ENCODE results near the gene PLD6.
"Not testable (repeated sequence)": the region's sequence is repeated elsewhere in the genome, so short reads cannot be mapped to it uniquely, and the experiment has no call there.

The PLD6 gene

GRCh38 chr17:17176341-17176740 lies 29.8 kb downstream of the PLD6 start:
- no peak for DNase-seq (ENCODE audit: low spot score)

GRCh38 chr17:17175917-17176316 lies 30.2 kb downstream of the PLD6 start:
- no peak for DNase-seq (ENCODE audit: low spot score)

- no peak for DNase-seq (ENCODE audit: low spot score)
Observed at GRCh38 chr17:17175340-17175739, 30.8 kb downstream of the PLD6 start.

GRCh38 chr17:17173921-17174320 lies 32.2 kb downstream of the PLD6 start:
- DNase-seq (ENCODE audit: low spot score) = no peak

GRCh38 chr17:17172990-17173389 lies 33.1 kb downstream of the PLD6 start:
- no peak for DNase-seq (ENCODE audit: low spot score)

- no peak for DNase-seq (ENCODE audit: low spot score)
Observed at GRCh38 chr17:17172001-17172939, 33.9 kb downstream of the PLD6 start.

- no peak for DNase-seq (ENCODE audit: low spot score)
Observed at GRCh38 chr17:17171186-17171585, 34.9 kb downstream of the PLD6 start.

- DNase-seq (ENCODE audit: low spot score) = no peak
Observed at GRCh38 chr17:17170346-17170985, 35.7 kb downstream of the PLD6 start.

- DNase-seq (ENCODE audit: low spot score) = no peak
Observed at GRCh38 chr17:17169396-17169795, 36.7 kb downstream of the PLD6 start.

GRCh38 chr17:17168401-17168800 lies 37.7 kb downstream of the PLD6 start:
- DNase-seq (ENCODE audit: low spot score) = no peak

- no peak for DNase-seq (ENCODE audit: low spot score)
Observed at GRCh38 chr17:17167986-17168385, 38.1 kb downstream of the PLD6 start.

GRCh38 chr17:17167356-17167755 lies 38.8 kb downstream of the PLD6 start:
- DNase-seq (ENCODE audit: low spot score) = no peak

- no peak for DNase-seq (ENCODE audit: low spot score)
Observed at GRCh38 chr17:17166446-17166845, 39.7 kb downstream of the PLD6 start.

- no peak for DNase-seq (ENCODE audit: low spot score)
Observed at GRCh38 chr17:17165666-17166308, 40.3 kb downstream of the PLD6 start.

- no peak for DNase-seq (ENCODE audit: low spot score)
Observed at GRCh38 chr17:17164676-17165075, 41.5 kb downstream of the PLD6 start.

GRCh38 chr17:17164156-17164555 lies 42.0 kb downstream of the PLD6 start:
- no peak for DNase-seq (ENCODE audit: low spot score)

- no peak for DNase-seq (ENCODE audit: low spot score)
Observed at GRCh38 chr17:17161759-17162158, 44.4 kb downstream of the PLD6 start.

- DNase-seq (ENCODE audit: low spot score) = no peak
Observed at GRCh38 chr17:17161121-17161520, 45.0 kb downstream of the PLD6 start.

- DNase-seq (ENCODE audit: low spot score) = no peak
Observed at GRCh38 chr17:17159571-17159970, 46.6 kb downstream of the PLD6 start.

- not testable (repeated sequence) for DNase-seq (ENCODE audit: low spot score)
Observed at GRCh38 chr17:17158506-17158905, 47.6 kb downstream of the PLD6 start.

GRCh38 chr17:17157041-17157440 lies 49.1 kb downstream of the PLD6 start:
- no peak for DNase-seq (ENCODE audit: low spot score)

GRCh38 chr17:17156511-17156910 lies 49.6 kb downstream of the PLD6 start:
- DNase-seq (ENCODE audit: low spot score) = peak; percentile 43

- DNase-seq (ENCODE audit: low spot score) = peak; percentile 60
Observed at GRCh38 chr17:17156107-17156506, 50.0 kb downstream of the PLD6 start.

All from hepatic stellate cell (primary cell).